HG02840 (cell line): ENCODE results near the gene ATP9A.

Source experiments
- ATAC-seq: cut with Tn5 transposase; IDR thresholded peaks from one replicate; pipeline ENCODE4 v1.9.1; 2021; ENCODE audit warnings: mild to moderate bottlenecking, moderate library complexity, moderate number of reproducible peaks; ENCODE audit not compliant: unreplicated experiment, low FRiP score

ATP9A gene

DNA sequence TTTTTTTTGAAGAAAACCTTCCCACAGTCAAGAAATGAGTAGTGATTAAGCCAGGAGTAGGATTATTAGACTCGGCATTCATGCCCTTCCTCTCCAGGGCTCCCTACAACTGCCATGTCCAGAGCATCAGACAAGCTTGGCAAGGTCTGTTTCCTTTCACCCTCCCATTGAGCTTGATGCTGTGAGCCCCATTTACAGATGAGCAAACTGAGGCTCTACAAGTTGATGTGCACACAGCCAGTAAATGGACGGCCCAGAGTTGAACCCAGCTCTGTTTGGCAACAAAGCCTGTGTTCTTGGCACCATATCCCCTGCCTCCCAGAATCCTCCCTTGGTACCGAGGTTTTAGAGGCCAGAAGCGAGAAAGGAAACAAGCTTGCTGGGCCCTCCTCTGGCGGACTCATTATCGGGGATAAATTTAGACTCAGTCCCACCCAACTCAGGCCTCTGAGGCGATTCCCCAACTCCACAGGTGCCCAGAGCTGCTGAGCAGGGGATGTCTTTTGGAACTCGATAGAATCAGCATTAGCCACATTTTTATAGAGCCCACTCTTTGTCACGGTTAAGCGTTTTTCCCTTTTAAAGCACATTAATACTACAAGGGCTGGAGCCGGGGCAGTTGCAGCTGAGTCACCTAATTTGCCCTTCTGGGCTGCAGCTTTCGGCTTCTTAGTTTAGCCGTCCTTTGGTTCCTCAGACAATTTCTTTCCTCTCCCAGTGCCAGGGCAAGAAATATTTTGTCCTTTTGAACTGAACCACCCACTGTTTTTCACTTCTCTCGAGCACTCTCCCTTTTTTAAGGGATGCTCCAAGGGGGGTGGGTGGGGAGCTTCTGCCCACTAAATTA, 202.7 kb downstream of the ATP9A start:
- ATAC-seq = no peak

DNA sequence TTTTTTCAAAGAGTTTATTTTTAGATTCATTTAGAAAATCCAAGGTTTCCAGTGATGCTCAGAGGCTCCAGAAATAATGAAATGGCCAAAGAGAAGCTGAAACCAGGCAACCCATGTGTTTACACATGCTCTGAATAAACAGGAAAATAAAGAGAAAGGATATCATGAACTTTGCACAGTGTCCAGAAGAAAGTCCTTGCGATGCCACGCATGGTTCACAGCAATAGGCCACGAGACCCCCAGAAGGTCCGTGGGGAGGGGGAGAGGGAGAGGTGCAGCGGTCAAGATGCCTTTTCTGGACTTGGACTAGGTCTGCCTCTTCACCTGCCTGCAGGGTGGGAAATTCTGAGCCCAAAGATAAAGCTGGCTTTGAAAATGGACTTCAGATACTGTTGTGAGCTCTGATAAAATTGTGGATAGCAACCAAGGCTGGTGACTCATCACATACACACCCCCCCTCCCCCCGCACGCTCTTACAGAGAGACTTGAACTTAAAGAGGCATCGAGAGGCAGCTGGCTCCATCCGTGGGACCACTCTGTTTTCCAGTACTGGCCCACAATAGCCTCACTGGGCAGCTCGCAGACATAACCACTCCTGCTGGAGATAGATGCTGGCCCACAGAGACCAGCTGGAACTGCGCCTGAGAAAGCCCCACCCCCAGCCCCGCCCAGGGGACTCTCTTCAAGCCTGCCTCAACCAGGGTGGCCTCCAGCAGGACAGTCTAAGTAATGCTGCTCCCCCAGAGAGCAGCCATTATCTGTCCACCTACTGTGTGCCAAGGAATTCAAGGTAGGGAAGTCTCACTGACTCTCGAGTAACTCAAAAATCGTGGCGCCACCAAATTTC, 204.5 kb downstream of the ATP9A start:
- ATAC-seq = no peak

DNA sequence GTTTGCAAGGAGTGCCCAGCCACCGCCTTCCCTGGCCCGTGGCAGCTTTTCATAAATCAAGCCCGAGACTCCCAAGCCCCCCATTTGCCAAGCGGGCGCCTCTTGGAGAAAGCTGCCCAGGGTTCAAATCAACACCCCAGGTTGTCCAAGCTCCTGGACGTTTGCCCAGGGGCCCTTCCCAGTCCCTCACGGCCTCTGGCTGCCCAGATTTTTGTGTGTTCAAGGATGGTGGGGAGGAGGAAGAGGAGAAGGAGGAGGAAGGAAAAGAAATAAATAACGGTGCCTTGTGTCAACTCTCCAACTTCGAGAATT, 205.1 kb downstream of the ATP9A start:
- no peak for ATAC-seq

DNA sequence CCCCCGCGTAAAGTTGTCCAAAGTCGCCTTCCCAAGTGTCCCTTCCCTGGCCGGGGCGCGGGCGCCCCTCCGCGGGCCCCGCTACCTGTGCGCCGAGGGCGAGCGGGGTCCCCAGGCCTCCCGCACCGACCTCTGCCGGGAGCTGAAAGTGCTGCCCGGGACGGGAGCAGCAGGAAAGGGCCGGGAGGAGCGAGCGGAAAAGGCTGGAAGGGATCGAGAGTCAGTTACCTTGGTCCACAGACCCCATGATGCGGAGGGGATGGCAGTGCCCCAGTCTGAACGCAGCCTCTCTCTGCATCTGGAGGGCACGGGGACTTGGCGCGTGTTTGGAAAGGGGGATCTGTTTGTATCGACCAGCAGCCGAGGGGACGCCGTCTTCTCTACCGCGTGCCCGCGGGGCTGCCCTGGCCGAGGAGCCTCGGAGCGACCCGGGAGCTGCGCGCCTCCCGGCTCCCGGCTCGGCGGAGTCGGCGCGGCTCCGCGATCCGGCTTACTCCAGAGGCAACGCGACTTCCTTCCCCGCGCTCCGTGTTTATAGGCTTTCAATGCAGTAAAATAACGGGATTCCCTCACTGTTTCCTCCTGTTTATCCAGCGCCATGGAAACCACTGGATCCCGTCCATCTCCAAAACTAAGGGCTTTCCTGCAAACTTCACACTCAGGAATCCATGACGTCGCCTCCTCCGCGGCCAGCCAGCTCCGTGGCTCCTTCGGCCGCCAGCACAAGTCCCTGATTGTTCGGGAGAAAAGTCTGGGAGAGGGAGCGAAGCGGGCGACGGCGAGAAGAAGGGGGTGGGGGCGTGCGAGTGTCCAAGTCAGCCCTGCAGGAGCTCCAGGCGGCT, 205.6 kb downstream of the ATP9A start:
- ATAC-seq = no peak

DNA sequence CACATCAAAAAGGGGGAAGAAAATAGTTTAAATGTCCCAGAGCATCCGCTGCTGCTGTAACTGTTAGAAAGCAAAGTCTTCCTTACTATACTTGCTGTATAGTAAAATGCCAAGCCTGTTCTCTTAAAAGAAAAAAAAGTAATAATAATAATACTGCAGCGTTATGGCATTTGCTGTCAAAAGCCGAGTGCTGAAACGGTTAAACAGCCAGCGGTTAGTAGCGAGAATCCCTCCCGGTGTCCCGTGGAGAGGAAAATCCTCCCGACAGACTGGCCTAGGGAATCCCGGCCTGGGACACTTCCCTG, 206.2 kb downstream of the ATP9A start:
- no peak for ATAC-seq

GRCh38 chr20:51560550-51561307, 207.5 kb downstream of the ATP9A start:
- ATAC-seq = no peak

DNA sequence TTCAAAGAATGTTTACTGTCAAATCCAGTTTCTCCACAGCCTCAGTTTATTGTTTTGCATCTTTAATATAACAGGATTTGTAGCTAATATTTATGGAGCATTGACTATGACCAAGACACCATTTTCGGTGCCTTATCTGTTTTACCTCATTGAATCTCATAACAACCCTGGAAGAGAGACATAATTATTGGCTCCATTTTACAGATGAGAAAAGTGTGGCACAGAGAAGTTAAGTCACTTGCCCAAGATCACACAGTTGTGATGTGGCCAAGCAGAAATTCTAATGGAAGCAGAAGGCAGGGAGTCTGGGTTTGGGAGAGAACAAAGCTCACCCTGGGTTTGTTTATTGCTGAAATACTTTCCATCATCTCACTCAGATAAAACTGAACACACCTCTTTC, 208.1 kb downstream of the ATP9A start:
- ATAC-seq = no peak

DNA sequence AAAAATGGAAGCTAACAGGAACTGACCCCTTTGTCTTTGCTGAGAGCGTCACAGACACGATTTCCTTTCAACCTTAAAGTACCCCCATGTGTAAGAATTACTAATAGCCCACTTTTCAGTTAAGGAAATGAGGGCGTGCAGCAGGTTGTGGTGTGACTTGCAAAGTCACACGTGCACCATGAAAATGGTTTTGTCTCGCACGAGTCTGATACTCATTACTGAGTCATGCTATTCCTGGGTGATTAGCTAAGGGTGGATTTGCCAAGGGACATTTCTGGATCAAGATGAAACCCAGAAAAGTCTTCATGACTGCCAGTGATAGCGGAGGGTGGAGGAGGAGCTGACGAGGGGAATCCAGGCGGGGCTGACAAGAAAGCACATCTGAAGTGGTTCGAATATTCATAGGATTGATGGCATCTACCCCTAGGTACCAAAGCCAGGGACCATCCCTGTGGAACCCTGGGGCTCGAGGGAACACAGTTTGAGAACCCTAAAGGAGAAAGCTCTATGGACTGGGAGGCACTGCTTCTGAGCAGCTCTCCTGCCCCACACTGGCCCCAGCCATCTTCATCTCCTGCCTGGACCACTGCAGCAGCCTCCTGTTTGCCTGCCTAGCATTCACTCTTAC, 213.5 kb downstream of the ATP9A start:
- ATAC-seq = no peak

DNA sequence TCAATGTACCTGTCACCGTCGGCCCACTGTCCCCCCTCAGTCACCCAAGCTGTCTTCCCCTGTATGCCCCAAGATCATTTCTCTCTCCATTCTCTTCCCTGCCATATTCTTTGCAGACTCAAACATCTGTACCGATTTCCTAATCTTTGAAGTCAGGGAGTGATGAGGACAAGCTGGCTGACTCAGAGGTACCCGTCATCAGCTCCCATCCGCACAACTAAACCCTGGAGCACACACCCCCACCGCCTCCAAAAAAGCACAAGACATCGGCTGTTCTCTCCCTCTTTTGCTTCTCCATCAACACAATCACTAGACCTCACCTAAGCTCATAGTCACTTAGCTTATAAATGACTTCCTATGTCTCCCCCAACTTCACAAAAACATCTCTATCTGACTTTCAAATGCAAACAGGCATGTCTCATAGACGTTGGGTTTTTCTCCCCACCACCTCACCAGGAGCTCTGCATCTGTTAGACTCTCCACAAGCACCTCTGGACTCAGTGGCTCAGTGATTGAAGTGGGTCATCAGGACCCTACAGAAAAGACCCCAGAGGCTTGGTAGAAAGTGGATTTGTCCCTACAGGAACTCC, 214.2 kb downstream of the ATP9A start:
- ATAC-seq = no peak

DNA sequence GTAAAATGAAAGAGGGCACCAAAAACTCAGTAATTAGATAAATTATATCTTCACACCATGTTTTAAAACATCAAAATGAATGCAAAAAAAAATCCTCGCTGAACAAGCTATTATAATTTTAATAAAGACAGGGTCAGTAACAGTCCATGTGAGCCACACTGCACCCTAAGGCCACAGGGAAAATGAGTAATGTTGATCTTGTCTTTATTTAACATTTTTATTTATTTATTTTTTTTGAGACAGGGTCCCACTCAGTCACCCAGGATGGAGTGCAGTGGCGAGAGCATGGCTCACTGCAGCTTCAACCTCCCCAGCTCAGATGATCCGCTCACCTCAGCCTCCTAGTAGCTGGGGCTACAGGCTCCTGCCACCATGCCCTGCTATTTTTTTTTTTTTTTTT, 217.0 kb downstream of the ATP9A start:
- ATAC-seq = no peak

GRCh38 chr20:51549474-51549873, 218.7 kb downstream of the ATP9A start:
- no peak for ATAC-seq

DNA sequence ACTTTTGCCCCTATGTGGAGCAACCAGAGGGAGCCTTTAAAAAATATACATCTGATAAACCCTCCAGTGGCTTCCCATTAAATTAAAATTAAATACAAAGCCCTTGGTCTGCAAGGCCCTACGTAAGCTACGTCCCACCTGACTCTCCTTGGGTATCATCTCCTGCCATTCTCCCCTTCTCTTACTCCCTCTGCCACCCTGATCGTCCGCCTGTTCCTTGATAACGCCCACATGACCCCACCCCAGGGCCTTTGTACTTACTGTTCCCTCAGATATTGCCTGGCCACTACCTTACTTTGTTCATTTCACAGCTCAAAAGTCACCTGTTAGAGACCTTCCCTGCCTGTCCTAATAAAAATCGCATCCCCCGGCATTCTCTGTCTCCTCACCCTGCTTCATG, 220.2 kb downstream of the ATP9A start:
- no peak for ATAC-seq
